COLO829 (cell line): Measurements from ENCODE around the gene STAMBPL1.
A peak's percentile ranks its signal among the peaks of the same experiment; 100 is the strongest.
"Not testable (repeated sequence)": the region's sequence is repeated elsewhere in the genome, so short reads cannot be mapped to it uniquely, and the experiment has no call there.

Experiments
- DNase-seq: peaks from one replicate; pipeline ENCODE4 v3.0.0; 2012; ENCODE audit warnings: low spot score

The STAMBPL1 gene

GRCh38 chr10:88879534-88880281 is at the start of gene STAMBPL1:
Gene STAMBPL1, plus strand, starts transcription at chr10:88880245. Its CDS starts 21,464 bp downstream, at chr10:88901709.
- no peak for DNase-seq

GRCh38 chr10:88830643-88831268 is 49.3 kb upstream of the STAMBPL1 start:
- DNase-seq, result no peak

GRCh38 chr10:88831709-88832108 is 48.3 kb upstream of the STAMBPL1 start:
- DNase-seq, result no peak

- DNase-seq, result no peak
Observed at GRCh38 chr10:88832376-88832775, 47.7 kb upstream of the STAMBPL1 start.

GRCh38 chr10:88833156-88833555 is 46.9 kb upstream of the STAMBPL1 start:
- DNase-seq, result no peak

- no peak for DNase-seq
Observed at GRCh38 chr10:88833723-88834122, 46.3 kb upstream of the STAMBPL1 start.

GRCh38 chr10:88835096-88835909 is 44.7 kb upstream of the STAMBPL1 start:
- peak; percentile 58 for DNase-seq

- no peak for DNase-seq
Observed at GRCh38 chr10:88835910-88836221, 44.2 kb upstream of the STAMBPL1 start.

- not testable (repeated sequence) for DNase-seq
Observed at GRCh38 chr10:88837632-88838031, 42.4 kb upstream of the STAMBPL1 start.

GRCh38 chr10:88838766-88839350 is 41.2 kb upstream of the STAMBPL1 start:
- no peak for DNase-seq

- no peak for DNase-seq
Observed at GRCh38 chr10:88840104-88840503, 39.9 kb upstream of the STAMBPL1 start.

GRCh38 chr10:88840881-88841280 is 39.2 kb upstream of the STAMBPL1 start:
- DNase-seq, result no peak

GRCh38 chr10:88841316-88842111 is 38.5 kb upstream of the STAMBPL1 start:
- DNase-seq, result no peak

- DNase-seq, result no peak
Observed at GRCh38 chr10:88843171-88843570, 36.9 kb upstream of the STAMBPL1 start.

GRCh38 chr10:88848499-88848898 is 31.5 kb upstream of the STAMBPL1 start:
- peak; percentile 35 for DNase-seq

- no peak for DNase-seq
Observed at GRCh38 chr10:88849234-88849633, 30.8 kb upstream of the STAMBPL1 start.

GRCh38 chr10:88850712-88851111 is 29.3 kb upstream of the STAMBPL1 start:
- DNase-seq, result no peak

GRCh38 chr10:88851706-88852105 is 28.3 kb upstream of the STAMBPL1 start, which contains the start of gene ANKRD22:
Gene ANKRD22, minus strand, starts transcription at chr10:88851844. Its CDS starts 237 bp downstream, at chr10:88851607.
- no peak for DNase-seq

- DNase-seq, result no peak
Observed at GRCh38 chr10:88852327-88852726, 27.7 kb upstream of the STAMBPL1 start.

- DNase-seq, result no peak
Observed at GRCh38 chr10:88853155-88853881, 26.7 kb upstream of the STAMBPL1 start.

GRCh38 chr10:88854684-88855083 is 25.4 kb upstream of the STAMBPL1 start:
- no peak for DNase-seq
